AG08396 (cell line): ENCODE measurements around the gene TGFBR3.

ENCODE experiments used
- DNase-seq: peaks from one replicate; pipeline ENCODE4 v3.0.0; 2012; ENCODE audit warnings: low spot score, mixed read lengths

TGFBR3 gene

DNA sequence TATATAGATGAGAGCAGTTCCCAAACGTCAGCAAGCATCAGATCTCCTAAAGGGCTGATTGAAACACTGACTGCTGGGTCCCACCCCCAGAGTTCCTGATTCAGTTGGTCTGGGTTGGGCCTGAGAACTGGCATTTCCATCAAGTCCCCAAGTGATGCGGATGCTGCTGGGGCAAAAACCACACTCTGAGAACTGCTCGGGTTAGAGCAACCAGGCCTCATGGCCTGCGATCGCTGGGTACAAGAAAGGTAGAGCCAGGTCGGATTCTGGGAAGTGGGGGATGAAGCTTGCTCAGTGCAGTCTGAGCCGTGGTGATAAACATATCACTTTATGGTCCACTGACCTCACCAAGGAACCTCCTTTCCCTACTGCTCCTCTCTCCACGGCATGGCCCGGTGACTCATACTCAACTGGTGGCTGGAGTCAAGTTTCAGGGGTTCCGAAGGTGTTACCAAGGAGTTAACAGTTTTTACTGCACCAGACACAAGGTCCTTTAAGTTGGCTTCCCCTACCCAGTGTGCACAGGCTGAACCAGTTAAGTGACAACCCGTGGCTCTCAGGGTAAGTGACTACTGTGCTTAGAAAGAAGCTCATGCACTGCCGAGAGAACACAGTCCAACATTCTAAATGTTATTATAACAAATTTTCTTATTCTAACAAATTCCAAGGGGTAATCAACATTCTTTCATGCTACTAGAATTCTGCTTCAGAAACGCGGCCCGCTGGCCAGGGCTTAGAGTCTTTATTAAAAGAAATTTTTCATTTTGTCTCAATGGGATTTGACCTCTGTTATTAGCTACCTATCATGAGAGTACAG lies 153.5 kb downstream of the TGFBR3 start:
- peak; percentile 67 for DNase-seq

DNA sequence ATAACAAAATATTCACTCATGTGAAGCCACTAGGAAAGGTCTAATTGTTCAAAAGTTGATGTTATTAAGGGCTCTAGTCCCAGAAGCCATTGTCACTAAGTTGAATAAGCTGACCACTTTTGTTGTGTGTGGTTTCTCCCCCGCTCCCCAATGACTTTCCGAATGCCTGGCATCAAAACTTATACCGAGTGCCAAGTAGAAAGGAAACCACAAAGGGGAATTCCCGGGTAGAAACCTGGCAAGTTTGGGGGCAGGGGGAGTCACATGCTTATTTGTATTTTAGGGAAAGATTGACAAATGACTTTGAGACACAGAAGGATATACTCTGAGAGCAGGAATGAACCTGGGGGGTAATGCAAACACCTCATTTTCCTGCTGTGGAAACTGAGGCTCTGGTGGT lies 154.1 kb downstream of the TGFBR3 start:
- no peak for DNase-seq

DNA sequence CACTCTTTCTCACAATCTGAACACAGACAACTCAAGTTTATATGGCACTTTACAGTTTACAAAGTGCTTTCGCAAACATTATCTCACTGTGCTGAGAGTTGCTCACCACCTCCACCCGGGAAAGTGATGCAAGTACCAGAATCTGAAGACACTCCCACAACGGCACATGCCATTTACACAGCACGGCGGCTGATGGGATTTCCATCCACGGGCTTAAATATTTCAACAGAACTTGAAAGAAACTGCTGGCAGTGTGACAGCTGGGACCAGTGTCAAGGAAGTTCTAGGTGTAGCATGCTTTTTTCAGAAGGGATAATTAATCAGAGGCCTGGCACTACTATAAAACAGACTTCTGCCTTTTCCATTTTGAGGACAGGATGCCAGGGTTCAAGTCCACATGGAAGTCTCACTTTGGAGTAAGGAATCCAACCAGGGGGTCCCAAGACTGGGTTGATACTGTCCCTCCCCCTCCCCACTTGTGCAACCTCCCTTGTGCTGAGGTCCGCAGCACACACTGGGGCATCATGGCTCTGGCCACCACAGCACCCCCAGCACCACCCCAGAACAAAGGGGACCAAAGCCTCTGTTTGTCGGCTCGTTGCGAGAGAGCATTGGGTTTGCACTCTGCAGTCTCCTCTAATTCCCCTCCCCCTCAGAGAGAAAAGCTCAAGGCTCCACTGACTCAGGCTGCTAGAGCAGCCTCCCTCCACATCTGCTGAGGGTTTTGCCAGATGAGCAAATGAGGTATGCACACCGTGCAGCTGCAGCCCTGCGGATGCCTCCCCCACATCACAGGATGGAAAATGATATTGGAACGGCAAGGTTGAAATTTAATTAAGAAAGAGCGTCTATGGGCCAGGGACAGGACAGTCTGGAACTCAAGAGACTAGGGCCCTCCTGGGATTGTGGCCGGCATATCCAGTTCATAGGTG lies 154.9 kb downstream of the TGFBR3 start:
- no peak for DNase-seq

DNA sequence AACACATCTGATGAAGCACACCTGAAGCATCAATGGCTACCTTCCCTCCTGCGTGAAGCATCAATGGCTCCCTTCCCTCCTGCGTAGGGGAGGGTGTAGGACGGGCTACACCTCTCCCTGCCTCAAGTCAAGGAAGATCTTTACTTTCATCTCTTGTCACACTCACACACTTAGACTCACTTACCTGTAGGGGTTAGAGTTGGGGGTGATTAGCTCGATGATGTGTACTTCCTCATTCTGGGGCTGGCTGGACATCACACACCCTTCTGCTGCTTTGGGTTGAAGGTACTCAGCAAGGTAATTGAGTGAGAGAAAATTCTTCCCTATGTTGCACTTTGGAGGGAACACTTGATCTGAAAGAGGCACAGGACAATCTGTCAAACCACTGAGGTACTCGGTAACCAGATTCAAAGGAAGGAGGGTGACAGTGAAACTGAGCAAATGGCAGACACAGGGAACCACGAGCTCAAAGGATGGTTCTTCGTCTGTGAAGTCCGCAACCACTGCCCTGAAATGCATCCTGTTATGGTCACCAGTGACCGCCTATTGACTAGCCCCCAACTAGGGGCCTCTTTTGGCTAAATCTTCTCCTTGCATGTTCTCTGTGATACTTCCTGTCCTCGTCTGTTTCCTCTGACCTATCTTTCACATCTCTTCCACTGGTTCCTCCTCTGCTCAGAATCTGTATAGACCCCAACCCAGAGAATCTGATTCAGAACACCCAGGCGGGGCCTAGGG lies 156.2 kb downstream of the TGFBR3 start:
- DNase-seq = no peak

DNA sequence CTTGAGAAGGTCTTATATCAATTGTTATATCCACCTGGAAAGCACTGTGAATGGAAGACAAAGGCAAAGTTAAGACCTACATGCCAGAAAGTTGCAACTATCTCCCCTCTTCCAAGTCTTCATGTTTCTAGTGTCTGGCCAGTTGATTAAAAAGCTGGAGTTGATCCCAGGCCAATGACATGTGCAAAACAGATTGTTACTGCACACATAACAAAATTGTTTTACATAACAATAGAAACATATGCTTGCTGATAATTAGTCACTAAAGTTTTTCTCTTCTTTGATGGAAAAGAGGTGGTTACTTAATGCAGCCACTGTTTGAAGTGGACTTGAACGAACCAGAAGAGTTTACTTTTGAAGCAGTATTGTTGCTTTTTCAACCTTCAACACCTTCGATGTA lies 158.2 kb downstream of the TGFBR3 start:
- DNase-seq = no peak

DNA sequence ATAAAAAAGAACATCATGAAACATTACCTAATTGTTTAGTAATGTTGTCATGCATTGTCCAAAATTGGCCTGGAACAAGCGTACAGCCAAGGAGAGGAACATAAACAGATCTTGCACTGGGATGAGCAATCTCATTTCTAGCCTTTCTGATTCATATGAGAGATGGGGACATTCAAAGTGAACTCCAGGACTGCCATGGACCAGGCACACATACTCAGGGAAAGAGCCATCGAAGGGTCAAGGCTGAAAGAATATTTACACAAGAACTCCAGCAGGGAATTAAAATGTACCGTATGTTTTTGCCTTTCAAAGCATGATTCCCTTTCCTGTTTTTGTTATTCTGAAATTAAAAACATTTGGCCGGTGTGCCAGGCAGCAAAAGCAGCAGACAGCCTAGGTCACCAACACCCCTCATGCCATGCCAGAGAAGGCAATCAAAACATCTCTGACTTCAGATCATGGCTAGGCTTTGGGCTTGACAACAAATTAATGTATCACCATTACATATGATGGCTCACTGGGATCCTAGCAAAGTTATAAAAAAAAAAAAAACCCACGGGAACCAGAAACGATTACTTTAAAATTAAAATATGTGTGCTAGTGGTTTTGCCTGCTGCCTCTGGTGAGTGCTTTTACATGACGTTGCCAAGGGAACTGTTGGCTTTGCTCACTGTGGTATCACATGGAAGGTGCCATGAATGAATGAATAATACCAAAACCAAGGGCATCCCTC lies 159.8 kb downstream of the TGFBR3 start:
- peak; percentile 68 for DNase-seq

DNA sequence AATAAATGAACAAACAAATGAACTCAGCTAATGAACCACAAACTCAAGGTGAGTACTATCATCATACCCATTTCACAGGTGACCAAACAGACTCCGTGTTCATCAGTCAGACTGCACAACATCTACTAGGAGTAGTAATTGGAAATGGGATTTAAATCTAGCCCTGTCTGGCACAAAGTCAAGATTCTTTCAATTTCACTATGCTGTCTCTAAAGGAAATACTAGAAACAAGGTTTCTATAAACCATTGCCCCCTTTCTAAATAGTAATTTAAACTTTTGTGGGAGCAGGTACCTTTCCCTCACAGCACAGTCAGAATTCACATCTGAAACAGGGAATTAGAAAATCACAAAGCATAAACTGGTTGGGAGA lies 160.3 kb downstream of the TGFBR3 start:
- no peak for DNase-seq

DNA sequence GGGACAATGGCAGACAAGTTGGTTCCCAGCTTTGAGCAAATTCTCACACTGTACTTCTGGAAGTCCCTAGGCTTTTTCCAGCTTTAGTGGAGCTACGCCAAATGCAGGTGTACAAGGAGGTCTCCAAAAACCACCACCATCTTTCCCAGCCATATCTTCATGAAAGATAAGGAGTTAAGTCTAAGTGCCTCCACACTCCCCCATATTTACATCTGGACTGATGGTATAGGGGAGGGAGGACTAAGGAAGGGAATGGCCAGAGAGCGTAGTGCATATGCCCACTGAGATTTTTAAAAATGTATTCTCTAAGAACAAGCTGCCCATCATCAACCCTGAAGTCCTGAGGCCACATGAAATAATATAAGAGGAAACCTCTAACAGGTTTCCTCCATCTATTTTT lies 161.3 kb downstream of the TGFBR3 start:
- DNase-seq = no peak

DNA sequence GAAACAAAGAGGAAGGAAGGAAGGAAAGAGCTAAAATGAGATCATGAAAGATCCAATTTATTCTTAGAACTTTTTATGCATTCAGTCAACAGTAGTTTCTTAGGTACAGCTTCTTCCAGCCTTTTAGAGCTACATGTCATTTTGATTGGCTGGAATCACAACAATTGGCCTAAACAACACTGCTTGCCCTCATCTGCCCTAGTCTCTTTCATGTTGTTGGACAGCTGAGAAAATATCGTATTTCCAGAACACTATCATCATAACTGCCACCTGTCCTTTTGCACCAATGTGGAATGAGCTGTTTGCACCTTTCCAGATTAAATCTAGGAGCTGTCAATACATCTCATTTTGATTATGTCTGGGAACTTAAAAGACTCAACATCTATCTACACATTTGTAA lies 161.7 kb downstream of the TGFBR3 start:
- DNase-seq = no peak

DNA sequence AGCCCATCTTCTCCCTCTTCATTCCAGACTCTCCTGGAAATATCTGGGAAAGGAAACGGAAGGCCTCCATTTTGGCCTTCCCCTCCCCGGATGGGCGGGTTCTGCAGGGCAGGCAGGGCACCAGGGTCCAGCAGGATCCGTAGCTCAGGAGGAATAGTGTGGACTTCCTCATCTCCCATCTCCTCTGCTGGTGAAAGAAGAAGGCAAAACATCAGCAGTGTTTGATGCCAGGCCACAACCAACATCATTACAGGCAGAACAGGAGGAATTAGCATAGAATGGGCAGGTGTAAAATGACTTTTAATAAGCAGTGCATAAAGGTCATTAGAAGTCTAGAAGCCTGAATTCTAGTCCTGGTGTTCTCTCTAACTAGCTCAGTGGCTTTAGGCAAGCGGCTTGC lies 165.9 kb downstream of the TGFBR3 start:
- DNase-seq = no peak

DNA sequence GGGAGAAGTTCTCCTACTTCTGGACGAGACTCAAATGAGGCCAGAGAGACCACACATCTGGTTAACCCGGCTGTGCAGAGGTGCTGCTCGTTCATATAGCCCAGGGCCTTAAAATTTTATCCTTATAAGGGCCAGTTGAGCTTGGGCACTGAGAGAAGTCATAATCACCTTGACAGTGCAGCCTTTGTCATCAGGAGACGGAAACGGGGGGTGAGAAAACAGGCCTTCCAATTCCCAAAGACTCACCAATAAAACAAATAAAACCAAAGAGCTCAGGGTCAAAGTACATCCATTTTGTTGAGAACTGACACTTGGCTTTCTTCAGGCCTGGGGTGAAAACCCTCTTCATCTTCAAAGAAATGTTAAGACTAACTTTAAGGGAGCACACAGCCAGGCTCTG lies 167.1 kb downstream of the TGFBR3 start:
- no peak for DNase-seq

DNA sequence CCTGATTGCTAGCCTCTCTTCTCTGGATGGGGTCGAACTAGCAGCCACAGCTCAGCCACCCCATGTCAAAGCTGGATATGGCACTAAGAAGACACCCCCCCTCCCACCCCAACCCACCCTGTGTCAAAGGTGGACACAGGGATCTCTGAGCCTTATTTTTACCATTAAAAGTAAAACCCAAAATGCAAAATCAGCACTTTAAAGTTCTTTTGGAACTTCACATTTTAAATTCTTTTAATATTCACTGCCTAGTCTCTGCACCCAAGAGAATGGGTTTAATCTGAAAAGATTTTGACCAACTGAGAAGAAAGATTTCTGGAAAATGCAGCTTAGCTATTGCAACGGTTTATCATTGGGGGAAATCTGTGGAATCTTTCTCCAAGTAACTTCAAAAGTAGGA lies 167.6 kb downstream of the TGFBR3 start:
- DNase-seq = no peak

DNA sequence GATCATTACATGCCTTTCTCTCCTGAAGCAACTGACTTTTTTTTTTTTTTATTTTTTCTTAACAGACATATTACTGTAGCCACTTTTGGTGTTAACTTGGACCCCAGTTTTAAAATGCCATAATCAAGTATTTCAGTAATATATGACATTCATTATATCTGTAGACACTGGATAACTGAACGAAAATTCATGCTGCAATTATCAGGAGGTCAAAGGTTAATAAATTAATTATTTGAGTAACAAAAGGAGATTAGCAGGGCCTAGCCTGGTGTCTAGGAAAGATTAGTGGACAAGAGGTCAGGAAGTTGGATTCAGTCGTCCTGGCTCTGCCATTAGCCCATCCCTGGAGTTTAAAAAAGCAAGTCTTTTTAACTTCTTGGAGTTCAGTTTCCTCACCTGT lies 168.1 kb downstream of the TGFBR3 start:
- no peak for DNase-seq

DNA sequence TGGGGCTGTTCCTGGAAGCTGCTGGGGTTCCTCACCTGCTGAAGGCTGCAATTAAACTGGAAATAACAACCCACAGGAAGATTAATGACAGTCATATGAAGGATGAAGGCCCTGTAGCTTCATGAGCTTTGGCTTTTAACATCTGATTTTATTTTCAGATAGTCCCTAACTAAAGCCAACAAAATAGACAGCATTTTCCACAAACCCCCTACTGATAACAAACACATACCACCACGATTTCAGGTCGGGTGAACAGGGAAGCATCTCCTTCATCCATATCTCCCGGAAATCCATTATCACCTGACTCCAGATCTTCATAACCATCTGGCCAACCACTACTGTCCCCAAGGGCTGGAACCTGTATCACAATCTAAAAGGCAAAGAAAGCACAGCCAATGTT lies 169.6 kb downstream of the TGFBR3 start:
- DNase-seq = no peak

DNA sequence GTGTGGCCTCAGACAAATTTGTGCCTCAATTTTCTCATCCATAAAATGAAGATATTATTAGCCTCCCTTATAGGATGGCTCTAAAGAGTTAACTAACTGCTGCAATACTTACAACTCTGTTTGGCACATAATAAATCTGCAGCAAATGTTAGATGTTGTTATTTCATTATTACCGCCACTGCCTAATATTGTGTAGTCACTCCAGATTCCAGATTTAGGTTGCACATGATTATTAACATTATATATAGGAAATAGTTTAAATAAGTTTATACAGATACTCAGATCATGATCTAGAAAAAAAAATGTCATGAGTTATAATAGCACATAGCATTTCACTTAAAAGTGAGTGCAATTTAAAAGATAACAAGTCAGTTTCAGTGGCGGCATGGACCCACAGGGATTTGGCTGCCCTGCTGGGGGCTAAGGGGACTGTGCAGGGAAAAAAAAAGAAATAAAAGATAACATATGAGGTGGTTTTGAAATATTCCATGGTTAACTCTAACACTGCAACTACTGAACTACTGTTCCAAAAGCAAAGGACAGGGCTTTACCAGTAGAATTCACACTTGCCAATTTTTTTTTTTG lies 170.4 kb downstream of the TGFBR3 start:
- no peak for DNase-seq

DNA sequence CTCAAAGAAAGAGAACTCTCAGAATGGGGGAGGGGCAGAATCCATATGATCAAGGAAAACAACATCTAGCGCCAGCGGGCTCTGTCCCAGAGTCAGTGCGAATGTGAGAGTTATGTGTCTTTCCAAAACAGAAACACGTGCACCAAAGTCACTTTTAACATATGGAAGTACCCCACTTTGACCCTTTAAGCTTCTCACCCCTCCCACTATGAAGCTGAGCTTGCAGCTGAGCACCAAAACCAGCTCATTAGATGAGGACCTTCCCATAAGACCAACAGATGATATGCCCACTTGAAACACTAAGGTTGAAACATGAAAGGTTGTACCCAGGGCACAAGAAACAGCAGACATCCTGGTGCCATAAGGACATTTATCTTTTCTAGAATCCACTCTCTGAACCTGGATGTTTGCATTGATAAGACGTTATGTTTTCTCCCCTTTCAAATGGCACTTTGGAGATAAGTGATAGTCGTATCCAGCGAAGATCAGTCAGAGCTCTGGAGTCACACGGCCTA lies 171.0 kb downstream of the TGFBR3 start:
- no peak for DNase-seq

DNA sequence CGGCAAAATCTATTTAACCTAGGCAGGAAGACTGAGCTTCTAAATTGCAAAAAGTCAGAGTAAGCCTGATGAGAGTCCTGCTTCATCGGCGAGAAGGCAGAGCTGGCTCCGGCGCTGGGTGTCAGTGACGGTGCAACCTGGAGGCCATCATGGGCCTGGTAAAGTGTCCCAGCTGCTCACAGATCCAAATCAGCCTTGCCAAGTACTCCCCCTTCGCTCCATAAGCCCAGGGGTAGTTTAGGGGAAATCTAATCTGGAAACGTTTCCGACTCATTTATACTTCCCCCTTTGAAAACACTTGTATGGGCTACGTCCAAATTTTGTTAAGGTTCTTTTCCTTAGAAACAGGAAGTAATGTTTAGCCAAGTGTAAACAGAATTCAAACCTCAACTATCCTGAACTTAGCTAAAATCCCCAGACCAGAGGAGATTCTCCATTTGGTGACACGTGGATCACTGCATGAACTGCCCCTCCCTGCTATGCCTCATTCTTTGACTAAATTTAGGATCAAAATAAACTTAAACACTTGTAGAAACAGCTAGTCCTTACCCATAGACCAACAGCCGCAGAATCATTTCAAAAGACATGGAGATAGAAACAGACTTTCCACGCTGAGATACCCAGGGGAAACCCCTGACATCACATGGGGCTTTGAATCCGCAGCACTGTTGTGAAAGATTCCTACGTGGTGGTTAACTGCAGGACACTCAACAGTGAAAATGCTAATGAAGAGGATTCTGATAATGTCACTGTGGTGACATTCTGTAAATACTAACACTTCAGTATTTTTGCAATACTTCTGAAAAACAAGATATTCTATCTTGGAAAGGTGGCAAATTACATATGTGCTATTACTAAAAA lies 172.7 kb downstream of the TGFBR3 start:
- peak; percentile 43 for DNase-seq

DNA sequence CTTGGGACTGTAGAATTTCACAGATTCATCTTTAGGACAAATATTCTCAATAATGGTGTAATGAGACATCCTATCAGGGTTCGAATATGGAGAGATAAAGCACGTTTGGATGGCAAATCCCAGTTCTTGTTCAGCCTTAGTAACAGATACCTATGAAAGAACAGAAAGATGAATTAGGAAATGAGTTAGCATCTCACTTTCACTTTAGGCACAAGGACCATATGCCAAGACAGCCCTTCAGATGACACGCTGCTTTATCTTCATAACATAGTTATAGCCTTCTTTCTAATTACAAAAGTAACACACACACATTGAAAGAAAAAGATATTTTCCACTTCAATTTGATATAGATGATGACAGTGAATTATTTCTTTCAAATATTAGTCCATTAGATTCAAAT lies 173.6 kb downstream of the TGFBR3 start:
- no peak for DNase-seq

DNA sequence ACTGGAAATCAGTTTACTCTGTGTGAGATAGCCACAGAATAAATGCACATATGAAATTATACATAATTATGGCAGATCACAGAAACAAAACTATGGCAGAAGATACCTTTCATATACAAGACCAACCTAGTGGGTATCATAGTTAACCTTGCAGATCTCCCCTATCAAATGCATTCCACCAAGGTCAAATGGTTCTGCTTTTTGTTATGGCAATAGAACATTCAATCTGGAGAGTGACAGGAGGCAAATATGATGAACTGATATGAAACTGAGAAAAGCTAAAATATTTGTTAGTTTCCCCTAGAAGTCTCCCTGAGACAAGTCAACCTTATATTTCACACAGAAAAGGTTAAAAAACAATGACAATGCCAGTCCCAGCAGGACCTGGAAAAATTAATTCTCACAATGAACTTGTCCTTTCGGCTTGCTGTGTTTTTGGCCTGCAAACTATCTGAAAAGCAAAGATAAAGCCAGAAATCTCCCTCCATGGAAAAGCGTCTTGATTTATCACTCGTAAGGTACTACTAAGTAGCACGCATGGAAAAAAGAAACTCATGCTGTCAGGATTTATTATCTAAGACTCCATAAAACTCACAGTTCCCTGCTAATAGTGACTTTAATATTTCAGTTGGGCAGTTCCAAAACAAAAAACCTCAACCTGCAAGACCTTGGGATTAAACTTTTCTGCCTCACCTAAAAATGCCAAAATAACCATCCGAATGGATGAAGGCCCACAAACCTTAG lies 174.3 kb downstream of the TGFBR3 start:
- no peak for DNase-seq

DNA sequence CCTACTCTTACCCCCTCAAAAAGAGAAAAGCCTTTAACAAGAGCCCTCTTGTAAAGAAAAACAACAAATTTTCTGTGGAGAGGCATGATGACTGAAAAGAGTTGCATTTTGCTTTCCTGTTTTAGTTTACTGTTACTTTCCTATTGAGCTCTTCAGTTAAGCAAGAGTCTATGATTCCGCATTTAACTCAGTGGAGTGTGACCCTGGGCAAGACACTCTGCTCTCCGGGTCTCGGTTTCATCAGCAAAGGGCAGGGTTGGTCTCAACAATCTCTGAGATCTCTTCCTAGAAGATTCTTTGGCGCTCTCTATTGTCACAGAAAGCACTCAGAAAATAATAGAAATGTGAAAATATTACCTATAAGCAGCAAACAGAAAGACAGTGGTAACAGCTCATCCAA lies 175.7 kb downstream of the TGFBR3 start:
- DNase-seq = no peak
